Central memory CD8-positive, alpha-beta T cell (primary cell): ENCODE results near the gene KSR2.
"Not testable (repeated sequence)": the region's sequence is repeated elsewhere in the genome, so short reads cannot be mapped to it uniquely, and the experiment has no call there.

ENCODE experiments used
- ATAC-seq: fragments of 150-1000 bp; cut with Tn5 transposase; replicated peaks from 2 replicates; pipeline ENCODE4 v1.10.0; 2022; ENCODE audit warnings: mild to moderate bottlenecking, moderate FRiP score, moderate number of reproducible peaks; ENCODE audit not compliant: poor library complexity, severe bottlenecking; ENCODE audit errors: extremely low read depth
- DNase-seq, 2 donors: peaks; one replicate each; pipeline ENCODE4 v3.0.0; 2021; ENCODE audit warnings: low spot score in 2 of 2
- H3K27ac Mint-ChIP-seq: one replicate; pipeline ENCODE4 v1.8.0; 2022; ENCODE audit warnings: low read depth, mild to moderate bottlenecking, moderate library complexity, mixed read lengths
- H3K27me3 Mint-ChIP-seq: one replicate; pipeline ENCODE4 v1.8.0; 2022; ENCODE audit warnings: mixed read lengths
- H3K36me3 Mint-ChIP-seq: one replicate; pipeline ENCODE4 v1.8.0; 2022; ENCODE audit warnings: mild to moderate bottlenecking, moderate library complexity, mixed read lengths; ENCODE audit not compliant: insufficient read depth
- H3K4me1 Mint-ChIP-seq: one replicate; pipeline ENCODE4 v1.8.0; 2022; ENCODE audit warnings: mixed read lengths
- H3K4me3 Mint-ChIP-seq: one replicate; pipeline ENCODE4 v1.8.0; 2022; ENCODE audit warnings: mild to moderate bottlenecking, moderate library complexity, mixed read lengths
- H3K9me3 Mint-ChIP-seq: one replicate; pipeline ENCODE4 v1.8.0; 2022; ENCODE audit warnings: mixed read lengths

KSR2 gene

DNA sequence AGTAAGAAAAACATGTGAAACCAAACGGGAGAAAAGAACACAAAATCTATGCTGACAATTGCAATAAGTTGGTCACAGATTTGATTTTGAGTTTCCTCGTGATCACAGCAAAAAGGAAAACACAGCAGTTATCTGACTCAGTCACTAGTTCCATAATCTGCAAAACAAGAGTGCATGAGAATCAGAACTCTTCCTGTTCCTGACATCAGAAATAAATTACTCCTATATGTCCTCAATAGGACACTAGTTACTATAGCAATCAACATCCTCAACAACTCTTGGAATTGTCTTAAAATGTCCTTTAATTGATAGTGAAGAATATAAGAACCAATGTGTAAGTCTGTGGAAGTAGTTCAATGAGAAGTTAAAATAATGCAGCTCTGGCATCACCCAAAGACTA lies 339.3 kb downstream of the KSR2 start:
- no peak for DNase-seq
- Mint-ChIP-seq H3K9me3 (peaks cover 20% of the 10 kb centered on the region), H3K4me3 (no peak overlapping the region), H3K27ac (no peak overlapping the region), H3K4me1 (no peaks in the 10 kb centered on the region), H3K36me3 (no peaks in the 10 kb centered on the region), H3K27me3 (peaks cover 11% of the 10 kb centered on the region)
- ATAC-seq = no peak

- not testable (repeated sequence) for DNase-seq, H3K4me1 Mint-ChIP-seq, H3K4me3 Mint-ChIP-seq, ATAC-seq, H3K27ac Mint-ChIP-seq, H3K36me3 Mint-ChIP-seq
- peaks cover 11% of the 10 kb centered on the region for H3K27me3 Mint-ChIP-seq
- H3K9me3 Mint-ChIP-seq = peaks cover 20% of the 10 kb centered on the region
These were observed 340.1 kb downstream of the KSR2 start for GRCh38 chr12:117628711-117629110.

DNA sequence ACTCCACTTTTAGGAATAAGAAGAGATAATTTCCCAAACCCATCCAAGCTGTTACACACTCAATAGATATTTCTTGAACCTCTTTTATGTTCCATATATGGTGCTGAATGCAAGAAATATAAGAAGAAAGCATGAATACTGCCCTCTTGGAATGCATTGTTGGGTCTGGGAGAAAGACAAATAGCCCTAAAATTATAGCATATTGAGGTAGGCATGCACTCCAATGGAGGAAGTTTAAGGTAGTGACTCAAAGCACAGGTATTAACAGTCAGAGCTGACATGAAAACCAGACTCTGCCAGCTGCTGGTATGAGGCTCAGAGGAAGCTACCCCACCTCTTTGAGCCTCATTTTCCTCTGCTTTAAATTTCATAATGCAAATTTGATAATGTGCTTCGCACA lies 346.0 kb downstream of the KSR2 start:
- Mint-ChIP-seq H3K27me3 (no peaks in the 10 kb centered on the region), H3K27ac (no peak overlapping the region), H3K4me1 (no peaks in the 10 kb centered on the region), H3K36me3 (no peaks in the 10 kb centered on the region), H3K4me3 (no peak overlapping the region), H3K9me3 (peaks cover 17% of the 10 kb centered on the region)
- DNase-seq (no peak), ATAC-seq (no peak)

- ATAC-seq = no peak
These were observed 346.7 kb downstream of the KSR2 start for GRCh38 chr12:117622087-117622486.

DNA sequence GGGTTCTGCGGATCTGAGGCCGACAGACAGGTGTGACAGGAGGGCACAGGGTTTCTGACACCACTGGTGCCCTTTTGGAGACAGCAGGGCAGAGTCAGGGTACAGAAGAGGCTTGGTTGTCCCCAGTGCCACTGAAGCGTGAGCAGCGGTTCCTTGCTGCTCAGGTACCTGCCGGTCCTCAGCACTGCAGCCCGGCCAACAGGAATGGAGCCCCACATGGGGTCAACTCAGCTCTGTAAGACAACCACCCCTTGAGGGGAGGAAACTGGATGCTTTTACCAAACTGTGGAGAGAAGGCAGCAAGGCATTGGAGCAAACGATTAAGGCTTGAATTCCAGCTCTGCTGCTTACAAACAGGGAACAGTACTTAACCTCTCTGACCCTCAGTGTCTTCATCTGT lies 361.0 kb downstream of the KSR2 start:
- H3K27ac Mint-ChIP-seq = no peak overlapping the region
- ATAC-seq (no peak), DNase-seq (no peak)

More at GRCh38 chr12:117622087-117622486, 346.7 kb downstream of the KSR2 start:
- DNase-seq = no peak
- H3K27me3 Mint-ChIP-seq = no peaks in the 10 kb centered on the region
- no peaks in the 10 kb centered on the region for H3K4me1 Mint-ChIP-seq
- no peaks in the 10 kb centered on the region for H3K36me3 Mint-ChIP-seq
- H3K9me3 Mint-ChIP-seq = peaks cover 20% of the 10 kb centered on the region
- no peak overlapping the region for H3K4me3 Mint-ChIP-seq
- no peak overlapping the region for H3K27ac Mint-ChIP-seq

DNA sequence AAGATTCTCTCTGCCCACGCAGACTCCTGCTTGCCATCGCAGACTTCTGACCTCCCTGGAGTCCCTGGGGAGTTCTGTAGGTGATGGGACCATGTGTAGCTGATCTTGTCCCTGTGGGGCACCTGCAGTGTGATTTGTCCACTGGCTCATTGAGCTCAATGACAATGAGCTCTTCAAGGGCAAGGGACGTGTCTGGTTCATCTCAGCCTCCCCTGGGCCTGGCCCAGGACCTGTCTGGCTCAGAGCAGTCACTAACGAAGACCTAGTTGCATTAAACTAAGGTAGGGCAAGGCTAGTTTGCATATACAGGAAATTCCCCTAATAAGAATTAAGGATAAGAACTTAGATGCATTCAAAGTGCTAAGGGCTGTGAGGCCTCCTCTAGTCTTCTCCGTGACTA lies 361.8 kb downstream of the KSR2 start:
- H3K27ac Mint-ChIP-seq = no peak overlapping the region
- ATAC-seq (no peak), DNase-seq (no peak)
- no peak overlapping the region for H3K4me3 Mint-ChIP-seq
- no peaks in the 10 kb centered on the region for H3K4me1 Mint-ChIP-seq
- H3K36me3 Mint-ChIP-seq = no peaks in the 10 kb centered on the region
- H3K9me3 Mint-ChIP-seq = peaks cover 9% of the 10 kb centered on the region
- H3K27me3 Mint-ChIP-seq = no peaks in the 10 kb centered on the region

More for the DNA sequence above, 361.0 kb downstream of the KSR2 start:
- H3K9me3 Mint-ChIP-seq = peaks cover 10% of the 10 kb centered on the region
- no peaks in the 10 kb centered on the region for H3K4me1 Mint-ChIP-seq
- H3K27me3 Mint-ChIP-seq = no peaks in the 10 kb centered on the region
- H3K4me3 Mint-ChIP-seq = no peak overlapping the region
- H3K36me3 Mint-ChIP-seq = no peaks in the 10 kb centered on the region

DNA sequence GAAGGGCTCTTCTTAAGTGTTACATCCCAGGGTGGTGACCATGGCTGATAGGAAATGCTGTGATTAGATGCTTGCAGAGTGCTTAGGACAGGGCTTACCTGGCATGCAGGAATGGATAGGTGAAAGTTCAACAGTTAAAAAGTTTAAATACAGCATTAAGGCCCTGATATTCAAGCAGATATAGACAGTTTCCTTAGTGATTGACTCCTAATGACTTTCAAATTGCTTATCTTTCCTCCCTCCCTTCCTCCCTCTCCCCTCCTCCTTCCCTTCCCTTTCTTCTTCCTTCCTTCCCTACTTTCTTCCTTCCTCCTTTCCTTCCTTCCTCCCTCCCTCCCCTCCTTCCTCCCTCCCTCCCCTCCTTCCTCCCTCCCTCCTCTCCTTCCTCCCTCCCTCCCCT lies 362.8 kb downstream of the KSR2 start:
- Mint-ChIP-seq H3K36me3 (no peaks in the 10 kb centered on the region), H3K9me3 (peaks cover 4% of the 10 kb centered on the region)
- DNase-seq = no peak

GRCh38 chr12:117603316-117604113 lies 365.3 kb downstream of the KSR2 start:
- ATAC-seq (no peak), DNase-seq (no peak)
- peaks cover 4% of the 10 kb centered on the region for H3K9me3 Mint-ChIP-seq
- H3K27me3 Mint-ChIP-seq = no peaks in the 10 kb centered on the region
- no peaks in the 10 kb centered on the region for H3K4me1 Mint-ChIP-seq
- H3K4me3 Mint-ChIP-seq = no peak overlapping the region
- H3K27ac Mint-ChIP-seq = no peak overlapping the region
- H3K36me3 Mint-ChIP-seq = no peaks in the 10 kb centered on the region

More for the DNA sequence above, 362.8 kb downstream of the KSR2 start:
- Mint-ChIP-seq H3K27ac (no peak overlapping the region), H3K4me1 (no peaks in the 10 kb centered on the region), H3K4me3 (no peak overlapping the region), H3K27me3 (no peaks in the 10 kb centered on the region)
- no peak for ATAC-seq

- DNase-seq (no peak), ATAC-seq (no peak)
- Mint-ChIP-seq H3K9me3 (no peaks in the 10 kb centered on the region), H3K27ac (no peak overlapping the region), H3K36me3 (no peaks in the 10 kb centered on the region), H3K4me3 (no peak overlapping the region), H3K27me3 (no peaks in the 10 kb centered on the region), H3K4me1 (no peaks in the 10 kb centered on the region)
These were observed 368.9 kb downstream of the KSR2 start for GRCh38 chr12:117599849-117600248.

GRCh38 chr12:117596968-117597367 lies 371.8 kb downstream of the KSR2 start:
- Mint-ChIP-seq H3K4me3 (no peak overlapping the region), H3K27ac (no peak overlapping the region), H3K36me3 (no peaks in the 10 kb centered on the region), H3K4me1 (no peaks in the 10 kb centered on the region), H3K9me3 (no peaks in the 10 kb centered on the region), H3K27me3 (no peaks in the 10 kb centered on the region)
- ATAC-seq = no peak
- no peak for DNase-seq

- H3K4me1 Mint-ChIP-seq = no peaks in the 10 kb centered on the region
- H3K36me3 Mint-ChIP-seq = no peaks in the 10 kb centered on the region
- peaks cover 5% of the 10 kb centered on the region for H3K9me3 Mint-ChIP-seq
- ATAC-seq (no peak), DNase-seq (no peak)
- H3K4me3 Mint-ChIP-seq = no peak overlapping the region
- H3K27ac Mint-ChIP-seq = no peak overlapping the region
- no peaks in the 10 kb centered on the region for H3K27me3 Mint-ChIP-seq
These were observed 373.0 kb downstream of the KSR2 start for GRCh38 chr12:117595751-117596150.

- H3K27ac Mint-ChIP-seq = no peak overlapping the region
- no peak overlapping the region for H3K4me3 Mint-ChIP-seq
- no peaks in the 10 kb centered on the region for H3K36me3 Mint-ChIP-seq
- ATAC-seq = no peak
- no peaks in the 10 kb centered on the region for H3K4me1 Mint-ChIP-seq
- no peak for DNase-seq
- no peaks in the 10 kb centered on the region for H3K27me3 Mint-ChIP-seq
- peaks cover 5% of the 10 kb centered on the region for H3K9me3 Mint-ChIP-seq
These were observed 374.3 kb downstream of the KSR2 start for GRCh38 chr12:117594481-117594880.

DNA sequence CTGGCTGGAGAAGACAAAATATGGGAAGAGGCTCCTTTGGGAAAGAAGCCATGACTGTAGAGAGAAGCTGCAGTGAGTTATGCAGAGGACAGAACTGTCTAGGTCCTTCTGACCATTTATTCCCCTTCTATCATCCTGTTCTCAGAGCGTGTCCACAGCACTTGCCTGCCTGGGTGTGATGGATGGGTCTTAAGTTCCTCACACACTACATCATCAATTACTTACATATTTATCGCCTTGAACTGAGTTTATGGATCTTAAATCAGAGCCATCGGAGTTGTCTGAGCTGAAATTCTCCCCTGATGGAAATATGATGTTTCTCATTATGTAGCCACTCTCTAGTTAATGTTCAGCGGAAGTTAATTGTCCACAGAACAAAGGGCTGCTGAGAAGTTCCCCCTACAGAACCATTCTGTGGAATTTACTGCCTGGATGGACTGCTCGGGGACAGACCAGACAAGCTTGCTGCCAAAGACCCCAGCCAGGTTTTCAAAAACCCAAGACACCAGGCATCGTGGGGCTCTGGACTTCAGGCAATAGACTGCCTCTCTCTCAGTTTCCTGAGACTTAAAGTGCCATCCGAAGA lies 374.9 kb downstream of the KSR2 start:
- Mint-ChIP-seq H3K9me3 (peaks cover 5% of the 10 kb centered on the region), H3K27me3 (no peaks in the 10 kb centered on the region), H3K4me1 (no peaks in the 10 kb centered on the region), H3K36me3 (no peaks in the 10 kb centered on the region), H3K4me3 (no peak overlapping the region), H3K27ac (no peak overlapping the region)
- DNase-seq (no peak), ATAC-seq (no peak)
